Ecto neural progenitor cell (in vitro differentiated cells): Measurements from ENCODE around the gene PRR14.

Experiments used
- DNase-seq: peaks from one replicate; pipeline ENCODE4 v3.0.0-alpha.2; 2018; ENCODE audit warnings: low spot score

Gene PRR14

GRCh38 chr16:30659507-30660423 is 9.0 kb downstream of the PRR14 start:
- no peak for DNase-seq

GRCh38 chr16:30660424-30661261 is 9.9 kb downstream of the PRR14 start:
- DNase-seq: no peak

GRCh38 chr16:30662449-30662848 is 11.7 kb downstream of the PRR14 start:
- no peak for DNase-seq

GRCh38 chr16:30663038-30663437 is 12.3 kb downstream of the PRR14 start:
- DNase-seq: no peak

GRCh38 chr16:30663820-30664219 is 13.1 kb downstream of the PRR14 start:
- DNase-seq: no peak

GRCh38 chr16:30664616-30665109 is 13.9 kb downstream of the PRR14 start:
- no peak for DNase-seq

- DNase-seq: no peak
Observed at GRCh38 chr16:30665155-30665829, 14.5 kb downstream of the PRR14 start.

GRCh38 chr16:30665830-30666190 is 15.1 kb downstream of the PRR14 start:
- DNase-seq: no peak

- DNase-seq: no peak
Observed at GRCh38 chr16:30666681-30667080, 15.9 kb downstream of the PRR14 start.

GRCh38 chr16:30667361-30667905 is 16.7 kb downstream of the PRR14 start:
- DNase-seq: no peak

- DNase-seq: no peak
Observed at GRCh38 chr16:30668393-30668792, 17.6 kb downstream of the PRR14 start.

GRCh38 chr16:30669026-30669902 is 18.5 kb downstream of the PRR14 start:
- DNase-seq: no peak

- no peak for DNase-seq
Observed at GRCh38 chr16:30669903-30670824, 19.4 kb downstream of the PRR14 start.

GRCh38 chr16:30675143-30675542 is 24.4 kb downstream of the PRR14 start:
- no peak for DNase-seq

- DNase-seq: no peak
Observed at GRCh38 chr16:30677931-30678585, 27.3 kb downstream of the PRR14 start.

- DNase-seq: no peak
Observed at GRCh38 chr16:30678586-30678970, 27.8 kb downstream of the PRR14 start.

GRCh38 chr16:30680326-30680725 is 29.6 kb downstream of the PRR14 start:
- DNase-seq: no peak

GRCh38 chr16:30688701-30689100 is 37.9 kb downstream of the PRR14 start:
- no peak for DNase-seq

- DNase-seq: no peak
Observed at GRCh38 chr16:30691907-30692306, 41.1 kb downstream of the PRR14 start.
